Omental fat pad (tissue), 4 donors: ENCODE results near the gene RNF38. TPM values are rescaled to one million over a fixed set of nuclear protein-coding genes. Genes with fewer than 3 reads are reported as not detected.

ENCODE experiments used
- ATAC-seq: fragments of 150-250 bp; one replicate; pipeline ENCODE4 v1.9.1; 2016; ENCODE audit warnings: mild to moderate bottlenecking, moderate library complexity; ENCODE audit not compliant: low FRiP score
- DNase-seq: peaks from one replicate; pipeline ENCODE4 v3.0.0-alpha.2; 2019; ENCODE audit warnings: low spot score
- total RNA-seq, 4 donors: library from RNA; depleted of rRNA; stranded (reverse); fragments of >200 nt; gene quantifications; one replicate each; pipeline ENCODE4 v1.1.0, GENCODE V29; 2016
- TF ChIP-seq, protein P1 (sequence below), 3 donors: fragments of 450-650 bp; IDR thresholded peaks; one replicate each; pipeline ENCODE4 v1.5.1; 2016 to 2017; ENCODE audit warnings: antibody characterized with exemption in 3 of 3, mild to moderate bottlenecking in 3 of 3, moderate library complexity in 2 of 3

Gene RNF38
- total RNA-seq, 4 donors from 2014 or later = 19.9 to 37.8 (median 23.2) TPM

- DNase-seq = no peak
- TF ChIP-seq, protein P1, sequence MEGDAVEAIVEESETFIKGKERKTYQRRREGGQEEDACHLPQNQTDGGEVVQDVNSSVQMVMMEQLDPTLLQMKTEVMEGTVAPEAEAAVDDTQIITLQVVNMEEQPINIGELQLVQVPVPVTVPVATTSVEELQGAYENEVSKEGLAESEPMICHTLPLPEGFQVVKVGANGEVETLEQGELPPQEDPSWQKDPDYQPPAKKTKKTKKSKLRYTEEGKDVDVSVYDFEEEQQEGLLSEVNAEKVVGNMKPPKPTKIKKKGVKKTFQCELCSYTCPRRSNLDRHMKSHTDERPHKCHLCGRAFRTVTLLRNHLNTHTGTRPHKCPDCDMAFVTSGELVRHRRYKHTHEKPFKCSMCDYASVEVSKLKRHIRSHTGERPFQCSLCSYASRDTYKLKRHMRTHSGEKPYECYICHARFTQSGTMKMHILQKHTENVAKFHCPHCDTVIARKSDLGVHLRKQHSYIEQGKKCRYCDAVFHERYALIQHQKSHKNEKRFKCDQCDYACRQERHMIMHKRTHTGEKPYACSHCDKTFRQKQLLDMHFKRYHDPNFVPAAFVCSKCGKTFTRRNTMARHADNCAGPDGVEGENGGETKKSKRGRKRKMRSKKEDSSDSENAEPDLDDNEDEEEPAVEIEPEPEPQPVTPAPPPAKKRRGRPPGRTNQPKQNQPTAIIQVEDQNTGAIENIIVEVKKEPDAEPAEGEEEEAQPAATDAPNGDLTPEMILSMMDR (IDR thresholded peaks at IDR 0.05) = no peak
- no peak for ATAC-seq
These were observed 106.9 kb downstream of the RNF38 start for GRCh38 chr9:36293171-36293570.

- TF ChIP-seq, protein P1 (IDR thresholded peaks at IDR 0.05) = no peak
- no peak for DNase-seq
- no peak for ATAC-seq
These were observed 107.4 kb downstream of the RNF38 start for GRCh38 chr9:36292641-36293040.

DNA sequence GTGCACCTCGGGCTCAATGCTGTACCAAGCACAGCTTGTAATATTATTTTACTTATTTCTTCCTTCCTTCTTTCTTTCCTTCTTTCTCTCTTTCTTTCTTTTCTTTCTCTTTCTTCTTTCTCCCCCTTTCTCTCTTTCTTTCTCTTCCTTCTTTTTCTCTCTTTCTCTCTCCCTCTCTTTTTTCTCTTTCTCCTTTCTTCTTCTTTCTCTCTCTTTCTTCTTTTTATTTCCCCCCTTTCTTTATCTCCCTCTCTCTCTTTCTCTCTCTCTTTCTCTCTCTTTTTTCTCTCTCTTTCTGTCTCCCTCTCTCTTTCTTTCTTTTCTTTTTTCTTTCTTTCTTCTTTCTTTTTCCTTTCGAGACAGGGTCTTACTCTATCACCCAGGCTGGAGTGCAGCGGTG is 109.1 kb downstream of the RNF38 start:
- DNase-seq = no peak
- TF ChIP-seq, protein P1 (IDR thresholded peaks at IDR 0.05) = no peak
- ATAC-seq = no peak

DNA sequence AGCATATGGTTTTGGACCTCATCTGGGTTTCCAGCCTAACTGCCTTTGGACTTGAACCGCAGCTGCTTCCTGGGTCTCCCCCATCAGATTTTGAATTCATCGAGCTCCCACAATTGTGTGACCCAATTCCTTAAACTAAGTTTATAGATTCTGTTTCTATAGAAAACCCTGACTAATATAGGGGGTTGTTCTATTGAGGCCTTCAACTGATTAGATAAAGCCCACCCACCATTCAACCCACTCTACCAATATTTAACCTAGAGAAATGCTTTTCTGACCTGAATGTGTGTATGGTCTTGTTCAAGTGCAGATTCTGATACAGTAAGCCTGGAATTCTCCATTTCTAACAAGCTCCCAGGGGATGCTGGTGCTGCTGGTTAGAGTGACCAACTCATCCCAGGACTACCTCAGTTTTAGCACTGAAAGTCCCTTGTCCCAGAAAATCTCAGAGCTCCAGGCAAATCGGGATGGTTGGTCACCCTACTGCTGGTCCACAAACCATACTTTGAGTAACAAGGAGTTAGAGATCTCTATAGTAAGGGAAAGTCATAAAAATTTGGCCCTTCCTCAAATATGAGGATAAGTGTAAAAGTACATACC is 110.1 kb downstream of the RNF38 start:
- ATAC-seq (no peak), DNase-seq (no peak)

GRCh38 chr9:36288070-36288469 is 112.0 kb downstream of the RNF38 start:
- TF ChIP-seq, protein P1 (IDR thresholded peaks at IDR 0.05) = no peak
- no peak for DNase-seq
- no peak for ATAC-seq

More for the DNA sequence above, 110.1 kb downstream of the RNF38 start:
- TF ChIP-seq, protein P1 (IDR thresholded peaks at IDR 0.05) = no peak

Other genes with a start within 250 kb of the RNF38 start
- gene CCIN, start 230.9 kb downstream of the RNF38 start, total RNA-seq = 1 to 10 TPM in 1 of 4 donors, under 1 TPM in 2, not detected in 1; 0.65 to 2.5 (median 0.95) TPM
- gene CLTA, start 209.3 kb downstream of the RNF38 start, total RNA-seq = 100 to 1,000 TPM; 180 to 187 (median 185) TPM
- gene GNE, start 141.8 kb downstream of the RNF38 start, total RNA-seq = 10 to 100 TPM; 28.5 to 42.1 (median 35.4) TPM
- 1 to 10 TPM in 1 of 4 donors, under 1 TPM in 2, not detected in 1; 0.37 to 2.6 (median 0.56) TPM for gene MELK, start 172.6 kb upstream of the RNF38 start, total RNA-seq